NCI-H345 treated with DMSO at 0.1 percent for 48 hours (cell line): ENCODE results near the gene RAPGEF4.

Experiments used
- DNase-seq: peaks from one replicate; lab custom pipeline; 2025; ENCODE audit not compliant: unreplicated experiment; lab: John Stamatoyannopoulos, UW

The RAPGEF4 gene

GRCh38 chr2:172735582-172736423 is at the start of gene RAPGEF4:
RAPGEF4 (plus strand) TSS chr2:172735845; CDS start chr2:172735984, 139 bp downstream.
- no peak for DNase-seq

GRCh38 chr2:172693037-172693436 is 42.6 kb upstream of the RAPGEF4 start:
- no peak for DNase-seq

GRCh38 chr2:172693529-172694455 is 41.9 kb upstream of the RAPGEF4 start:
- DNase-seq = no peak

DNA sequence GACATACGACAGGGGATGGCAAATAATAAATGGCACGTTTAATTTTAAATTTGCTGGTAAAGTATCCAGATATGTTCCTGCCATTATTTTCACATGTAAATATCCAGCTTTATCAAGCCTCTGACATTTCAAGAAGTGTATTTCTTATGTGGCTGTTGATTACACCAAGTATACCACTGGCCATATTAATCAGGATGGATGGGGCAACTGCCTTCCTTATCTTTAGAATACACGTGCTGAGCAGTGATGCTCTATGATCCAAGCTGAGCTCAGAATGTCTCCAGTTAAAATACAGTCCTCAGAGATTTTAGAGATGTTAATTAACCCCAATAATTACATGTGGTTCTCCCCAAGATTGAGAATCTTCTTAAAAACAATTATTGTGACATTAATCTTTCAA is 38.3 kb upstream of the RAPGEF4 start:
- DNase-seq = no peak

GRCh38 chr2:172698041-172698863 is 37.4 kb upstream of the RAPGEF4 start:
- no peak for DNase-seq

DNA sequence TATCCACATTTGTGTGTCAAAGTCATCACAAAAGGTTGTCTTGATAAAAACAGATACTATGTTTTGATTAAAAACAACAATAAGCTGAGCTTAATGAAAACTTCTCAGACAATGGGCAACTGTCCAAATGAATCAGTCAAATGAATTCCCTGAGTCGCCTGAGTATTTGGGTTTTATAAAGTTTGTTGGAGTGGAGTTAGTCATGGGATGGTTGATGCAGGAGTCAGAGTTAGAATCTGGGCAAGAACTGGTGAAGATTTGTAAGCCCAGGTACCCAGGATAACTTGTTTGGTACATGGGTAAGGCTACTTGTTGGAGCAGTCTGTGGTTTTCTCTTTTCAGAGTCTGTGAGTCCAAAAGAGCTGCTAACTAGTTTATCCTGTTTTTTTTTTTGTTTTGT is 34.4 kb upstream of the RAPGEF4 start:
- no peak for DNase-seq

DNA sequence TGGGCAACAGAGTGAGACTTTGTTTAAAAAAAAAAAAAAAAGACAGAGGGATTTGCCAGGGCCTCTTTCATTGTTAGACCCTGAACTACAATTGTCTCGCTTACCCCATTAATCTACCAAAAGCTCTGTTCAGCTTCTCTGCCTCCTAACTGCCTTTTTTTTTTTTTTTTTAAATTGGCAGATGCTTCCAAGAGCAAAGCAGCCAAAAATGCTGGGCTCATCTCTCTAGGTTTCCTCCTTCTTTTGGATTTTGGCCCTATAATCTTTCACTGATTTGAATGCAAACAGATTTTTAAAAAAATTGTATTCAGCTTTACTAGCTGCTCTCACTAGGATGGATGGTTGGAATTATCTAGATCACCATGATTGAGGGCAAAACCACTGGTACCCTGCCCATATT is 33.2 kb upstream of the RAPGEF4 start:
- no peak for DNase-seq

DNA sequence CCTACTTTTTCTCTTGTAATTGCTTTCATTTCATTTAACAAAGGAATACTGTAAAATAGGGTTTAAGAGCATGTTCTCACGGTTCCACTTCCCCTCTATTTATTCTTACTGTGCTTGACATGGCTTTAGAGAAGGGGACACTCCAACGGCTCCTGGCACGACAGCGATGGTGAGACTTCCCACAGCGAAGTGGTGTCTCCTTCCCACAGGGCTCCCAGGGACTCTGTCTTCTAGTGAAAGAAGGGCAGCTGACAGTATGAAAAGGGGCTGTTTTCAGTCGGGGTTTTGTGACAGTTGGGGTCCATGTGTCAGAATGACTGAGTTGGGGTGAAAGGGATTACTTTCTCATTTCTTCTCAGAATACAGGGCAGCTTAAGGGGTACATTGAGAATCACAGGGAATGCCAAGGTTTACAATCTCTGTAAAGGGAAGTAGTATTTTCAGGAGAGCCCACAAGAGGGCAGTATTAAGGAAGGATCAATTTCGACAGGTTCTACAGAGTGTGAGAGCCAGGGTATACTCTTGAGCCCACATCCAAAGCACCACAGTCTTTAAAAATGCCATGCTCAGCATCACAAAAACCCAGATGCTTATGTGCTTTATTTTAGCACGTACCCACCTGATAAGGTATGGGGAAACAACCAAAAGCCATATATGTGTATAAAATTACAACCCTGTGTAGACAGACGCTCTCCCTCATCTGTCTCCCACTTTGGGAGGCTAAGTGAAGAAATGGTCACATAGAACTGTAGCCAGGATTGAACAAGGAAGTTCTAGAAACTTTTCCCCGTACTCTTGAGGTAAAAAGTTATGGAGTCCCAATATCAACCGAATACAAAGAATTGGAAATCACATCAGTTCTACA is 31.3 kb upstream of the RAPGEF4 start:
- DNase-seq = peak; percentile 12

DNA sequence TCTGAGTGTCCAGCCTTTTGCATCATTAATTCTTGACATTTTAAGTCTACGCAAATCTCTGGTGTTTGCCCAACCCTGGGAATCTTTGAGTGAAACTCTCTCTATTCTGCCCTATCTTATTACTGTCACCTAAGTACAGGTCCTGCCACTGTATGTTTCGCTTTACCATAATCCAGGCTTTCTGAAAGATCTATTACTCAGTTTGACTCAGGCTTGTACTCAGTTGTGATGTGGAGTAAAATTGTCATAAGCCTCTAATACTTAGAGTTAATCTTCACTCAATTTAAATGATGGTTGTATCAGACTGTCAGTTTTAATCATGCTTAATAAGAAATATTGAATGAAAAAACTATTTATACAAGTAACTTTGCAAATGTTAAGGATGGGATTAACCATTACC is 30.3 kb upstream of the RAPGEF4 start:
- no peak for DNase-seq

GRCh38 chr2:172708247-172708646 is 27.4 kb upstream of the RAPGEF4 start:
- no peak for DNase-seq

DNA sequence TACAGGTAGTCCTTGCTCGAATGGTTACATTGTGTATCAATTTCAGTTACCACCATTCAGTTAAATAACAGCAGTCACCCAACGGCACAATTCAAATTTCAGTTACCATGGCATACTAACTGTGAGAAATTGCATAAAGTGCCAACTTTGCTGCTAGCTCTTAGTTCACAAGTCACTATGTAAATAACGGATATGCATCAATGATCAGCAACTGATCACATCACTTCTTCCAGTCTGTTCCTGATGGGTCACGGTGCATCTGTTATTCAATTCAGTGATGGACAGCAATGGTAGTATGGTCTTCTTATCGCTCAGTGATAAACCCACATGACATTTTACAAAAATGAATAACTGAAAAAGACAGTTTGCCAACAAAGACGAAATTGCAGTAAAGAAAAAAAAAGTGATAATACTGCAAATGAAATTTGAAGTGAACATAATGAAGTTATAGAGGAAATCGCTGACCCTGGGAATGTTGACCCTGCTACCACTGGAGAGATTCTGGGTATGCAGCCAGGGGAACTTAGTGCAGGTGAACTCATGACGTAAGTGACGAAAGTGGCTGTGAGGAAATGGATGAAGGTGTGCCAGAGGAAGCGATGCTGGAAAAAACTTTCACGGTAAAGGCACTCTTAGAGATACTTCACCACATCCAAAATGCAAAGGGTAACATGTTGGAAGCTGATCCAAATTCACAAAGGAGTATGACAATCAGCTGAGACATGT is 25.9 kb upstream of the RAPGEF4 start:
- no peak for DNase-seq

- DNase-seq = peak; percentile 54
These were observed 25.0 kb upstream of the RAPGEF4 start for GRCh38 chr2:172710584-172711047.

DNA sequence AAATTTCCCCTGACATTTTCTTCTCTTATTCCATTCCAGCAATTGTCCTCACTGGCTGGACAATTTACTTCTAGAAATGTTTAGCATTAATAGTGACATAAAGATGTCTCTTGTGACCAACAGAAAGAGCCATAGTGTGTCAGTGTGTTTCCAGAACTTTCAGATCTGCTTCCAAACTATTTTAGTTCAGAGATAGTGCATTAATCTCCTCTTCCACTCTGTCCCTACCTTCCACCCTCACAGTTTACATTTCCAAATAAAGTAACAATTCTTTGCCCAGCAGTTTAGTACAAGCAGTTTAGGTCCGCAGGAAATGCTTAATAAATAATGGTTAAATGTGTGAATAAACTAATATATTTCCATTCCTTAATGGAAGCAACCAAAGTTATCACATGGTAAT is 24.5 kb upstream of the RAPGEF4 start:
- no peak for DNase-seq

GRCh38 chr2:172712251-172712650 is 23.4 kb upstream of the RAPGEF4 start:
- no peak for DNase-seq

DNA sequence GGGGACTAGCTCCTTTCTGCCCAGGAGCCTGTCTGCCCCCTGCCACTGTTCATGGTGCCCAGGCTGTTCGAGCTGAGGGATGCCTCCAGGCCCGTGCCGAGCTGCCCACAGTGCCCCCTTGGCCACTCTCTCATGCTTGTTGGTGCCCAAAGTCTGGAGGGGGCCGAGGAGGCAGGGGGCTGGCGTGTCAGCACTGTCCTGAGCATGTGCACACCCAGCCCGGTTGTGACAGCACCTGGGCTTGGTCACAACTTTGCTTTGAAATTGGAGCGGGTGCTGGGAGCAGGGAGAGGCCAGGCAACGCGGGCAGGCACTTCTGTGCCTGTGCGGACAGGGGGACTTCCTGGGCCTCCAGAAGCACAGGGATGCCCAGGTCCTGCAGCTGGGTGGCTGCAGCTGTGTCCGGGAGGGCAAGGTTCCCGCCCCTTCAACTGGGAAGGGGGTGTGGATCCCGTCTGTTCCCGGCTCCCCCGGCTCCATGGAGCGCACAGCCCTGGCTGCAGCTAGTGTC is 22.2 kb upstream of the RAPGEF4 start:
- no peak for DNase-seq

DNA sequence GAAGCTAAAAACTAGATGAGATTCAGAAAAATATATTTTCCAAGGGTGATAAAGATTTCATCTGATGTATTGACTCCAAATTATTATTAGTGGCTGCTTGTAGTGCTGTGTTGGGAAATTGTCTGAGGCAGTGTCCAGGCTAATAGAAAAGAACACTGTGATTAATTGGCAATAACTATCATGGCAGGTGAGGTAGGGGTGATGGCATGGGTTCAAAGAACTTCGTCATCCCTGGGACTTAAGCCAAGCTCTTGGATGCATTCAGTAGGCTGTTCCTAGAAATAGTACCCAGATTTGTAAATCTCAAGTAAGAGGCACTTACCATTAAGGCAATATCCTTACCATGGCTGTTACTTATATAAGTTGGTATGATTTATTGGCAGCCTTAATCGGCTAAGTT is 13.2 kb upstream of the RAPGEF4 start:
- DNase-seq = no peak

GRCh38 chr2:172723286-172723685 is 12.4 kb upstream of the RAPGEF4 start:
- DNase-seq = no peak

- DNase-seq = no peak
These were observed 10.9 kb upstream of the RAPGEF4 start for GRCh38 chr2:172724724-172725123.

GRCh38 chr2:172725284-172725683 is 10.4 kb upstream of the RAPGEF4 start:
- DNase-seq = no peak
